Central memory CD4-positive, alpha-beta T cell (primary cell): ENCODE measurements around the gene MTCL1.

Experiments
- DNase-seq: peaks from one replicate; pipeline ENCODE4 v3.0.0; 2022

The MTCL1 gene

GRCh38 chr18:8794934-8795280 is 89.6 kb downstream of the MTCL1 start:
- DNase-seq, result no peak

GRCh38 chr18:8795586-8796325 is 90.4 kb downstream of the MTCL1 start:
- no peak for DNase-seq

GRCh38 chr18:8797206-8797605 is 91.8 kb downstream of the MTCL1 start:
- no peak for DNase-seq

GRCh38 chr18:8799001-8799400 is 93.6 kb downstream of the MTCL1 start:
- DNase-seq, result no peak

- no peak for DNase-seq
Observed at GRCh38 chr18:8799596-8800441, 94.5 kb downstream of the MTCL1 start.

GRCh38 chr18:8800445-8800844 is 95.1 kb downstream of the MTCL1 start:
- DNase-seq, result no peak

- no peak for DNase-seq
Observed at GRCh38 chr18:8800876-8801262, 95.5 kb downstream of the MTCL1 start.

- DNase-seq, result no peak
Observed at GRCh38 chr18:8801263-8801901, 96.0 kb downstream of the MTCL1 start.

- DNase-seq, result no peak
Observed at GRCh38 chr18:8802017-8802672, 96.8 kb downstream of the MTCL1 start.

- no peak for DNase-seq
Observed at GRCh38 chr18:8803063-8803795, 97.9 kb downstream of the MTCL1 start.

GRCh38 chr18:8803957-8804356 is 98.6 kb downstream of the MTCL1 start:
- no peak for DNase-seq

GRCh38 chr18:8805552-8805951 is 100.2 kb downstream of the MTCL1 start:
- DNase-seq, result no peak

GRCh38 chr18:8806100-8806797 is 100.9 kb downstream of the MTCL1 start:
- no peak for DNase-seq

GRCh38 chr18:8806798-8807487 is 101.6 kb downstream of the MTCL1 start:
- DNase-seq, result no peak

- DNase-seq, result peak; percentile 2
Observed at GRCh38 chr18:8807488-8807805, 102.1 kb downstream of the MTCL1 start.

- no peak for DNase-seq
Observed at GRCh38 chr18:8808001-8808400, 102.6 kb downstream of the MTCL1 start.

- no peak for DNase-seq
Observed at GRCh38 chr18:8809514-8809913, 104.2 kb downstream of the MTCL1 start.

GRCh38 chr18:8810157-8810556 is 104.8 kb downstream of the MTCL1 start:
- DNase-seq, result no peak

GRCh38 chr18:8811115-8811514 is 105.8 kb downstream of the MTCL1 start:
- no peak for DNase-seq

- no peak for DNase-seq
Observed at GRCh38 chr18:8812631-8813030, 107.3 kb downstream of the MTCL1 start.

- no peak for DNase-seq
Observed at GRCh38 chr18:8813611-8814010, 108.3 kb downstream of the MTCL1 start.
